ENCODE results near the gene TLR8. TPM values are rescaled to one million over a fixed set of nuclear protein-coding genes. Genes with fewer than 3 reads are reported as not detected.

TLR8 gene
- total and polyA plus RNA-seq, 2 donors from 2014 or later, result 3.1 TPM; not detected in 1

DNA sequence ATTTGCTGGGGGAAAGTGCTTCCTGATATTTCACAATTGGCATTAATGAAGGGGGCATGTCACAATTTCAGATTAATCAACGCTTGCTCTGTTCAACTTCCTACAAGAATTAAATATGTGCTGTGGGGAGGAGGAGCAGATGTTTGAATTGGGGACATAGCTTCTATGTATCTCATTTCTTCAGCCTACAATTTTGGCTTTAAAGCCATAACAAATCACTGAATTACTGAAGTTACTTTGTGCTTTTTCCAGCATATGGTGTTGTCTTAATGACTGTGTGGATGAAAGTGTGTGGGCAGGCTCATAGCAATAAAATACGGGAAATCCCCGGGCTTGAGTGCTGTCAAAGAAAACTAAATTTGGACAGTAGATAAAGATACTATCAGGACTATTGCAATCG lies 38.7 kb upstream of the TLR8 start:
- no peak overlapping the region for H3K9ac ChIP-seq (ENCODE audit: low read length in 3 of 3)
- no peaks in the 10 kb centered on the region for H3K4me1 ChIP-seq (ENCODE audit: control insufficient read depth in 2 of 3, insufficient read depth in 2 of 3, low read depth in 1 of 3, low read length in 3 of 3)
- intact Hi-C loops (cut with DNase I), result no loop called here
- no peak overlapping the region for H3K4me3 ChIP-seq (ENCODE audit: low read length in 3 of 3)
- no peaks in the 10 kb centered on the region for H3K9me3 ChIP-seq (ENCODE audit: control insufficient read depth in 2 of 3, insufficient read depth in 1 of 3, low read length in 3 of 3)
- FAIRE-seq (no peak), DNase-seq (no peak)
- H3K27ac ChIP-seq (ENCODE audit: low read depth in 2 of 2, low read length in 2 of 2), result no peak overlapping the region
- H3K36me3 ChIP-seq (ENCODE audit: control insufficient read depth in 2 of 3, insufficient read depth in 3 of 3, low read length in 3 of 3), result no peaks in the 10 kb centered on the region
- TF ChIP-seq, protein P1, sequence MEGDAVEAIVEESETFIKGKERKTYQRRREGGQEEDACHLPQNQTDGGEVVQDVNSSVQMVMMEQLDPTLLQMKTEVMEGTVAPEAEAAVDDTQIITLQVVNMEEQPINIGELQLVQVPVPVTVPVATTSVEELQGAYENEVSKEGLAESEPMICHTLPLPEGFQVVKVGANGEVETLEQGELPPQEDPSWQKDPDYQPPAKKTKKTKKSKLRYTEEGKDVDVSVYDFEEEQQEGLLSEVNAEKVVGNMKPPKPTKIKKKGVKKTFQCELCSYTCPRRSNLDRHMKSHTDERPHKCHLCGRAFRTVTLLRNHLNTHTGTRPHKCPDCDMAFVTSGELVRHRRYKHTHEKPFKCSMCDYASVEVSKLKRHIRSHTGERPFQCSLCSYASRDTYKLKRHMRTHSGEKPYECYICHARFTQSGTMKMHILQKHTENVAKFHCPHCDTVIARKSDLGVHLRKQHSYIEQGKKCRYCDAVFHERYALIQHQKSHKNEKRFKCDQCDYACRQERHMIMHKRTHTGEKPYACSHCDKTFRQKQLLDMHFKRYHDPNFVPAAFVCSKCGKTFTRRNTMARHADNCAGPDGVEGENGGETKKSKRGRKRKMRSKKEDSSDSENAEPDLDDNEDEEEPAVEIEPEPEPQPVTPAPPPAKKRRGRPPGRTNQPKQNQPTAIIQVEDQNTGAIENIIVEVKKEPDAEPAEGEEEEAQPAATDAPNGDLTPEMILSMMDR (IDR thresholded peaks at IDR 0.05; ENCODE audit: borderline replicate concordance, extremely low read depth, insufficient read depth), result no peak
- H3K27me3 ChIP-seq (ENCODE audit: control insufficient read depth, insufficient read depth, low read length), result no peaks in the 10 kb centered on the region

DNA sequence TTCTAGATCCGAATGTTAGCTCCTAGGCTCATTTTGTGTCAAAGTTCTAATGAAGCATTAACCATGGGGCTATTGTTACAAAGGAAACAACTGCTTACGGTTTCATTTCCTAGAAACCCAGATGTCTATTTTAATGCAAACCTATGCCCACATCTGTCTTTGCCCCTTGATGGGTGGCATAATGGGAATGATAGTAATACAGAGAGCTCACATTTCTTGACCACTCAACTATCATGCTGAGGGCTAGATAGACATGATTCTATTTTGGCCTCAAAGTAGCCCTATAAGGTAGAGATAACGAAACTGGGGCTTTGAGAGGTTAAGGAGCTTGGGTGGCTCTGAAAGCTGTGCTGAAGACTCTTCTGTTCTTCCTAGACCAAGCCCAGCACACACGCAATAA lies 37.7 kb upstream of the TLR8 start:
- Histone ChIP-seq H3K9ac (ENCODE audit: low read length in 3 of 3) (no peak overlapping the region), H3K36me3 (ENCODE audit: control insufficient read depth in 2 of 3, insufficient read depth in 3 of 3, low read length in 3 of 3) (no peaks in the 10 kb centered on the region), H3K9me3 (ENCODE audit: control insufficient read depth in 2 of 3, insufficient read depth in 1 of 3, low read length in 3 of 3) (no peaks in the 10 kb centered on the region), H3K27ac (ENCODE audit: low read depth in 2 of 2, low read length in 2 of 2) (no peak overlapping the region), H3K27me3 (ENCODE audit: control insufficient read depth, insufficient read depth, low read length) (no peaks in the 10 kb centered on the region), H3K4me1 (ENCODE audit: control insufficient read depth in 2 of 3, insufficient read depth in 2 of 3, low read depth in 1 of 3, low read length in 3 of 3) (no peaks in the 10 kb centered on the region), H3K4me3 (ENCODE audit: low read length in 3 of 3) (no peak overlapping the region)
- no peak for DNase-seq
- intact Hi-C loops (cut with DNase I), result no loop called here
- TF ChIP-seq, protein P1 (IDR thresholded peaks at IDR 0.05; ENCODE audit: borderline replicate concordance, extremely low read depth, insufficient read depth), result no peak
- no peak for FAIRE-seq

DNA sequence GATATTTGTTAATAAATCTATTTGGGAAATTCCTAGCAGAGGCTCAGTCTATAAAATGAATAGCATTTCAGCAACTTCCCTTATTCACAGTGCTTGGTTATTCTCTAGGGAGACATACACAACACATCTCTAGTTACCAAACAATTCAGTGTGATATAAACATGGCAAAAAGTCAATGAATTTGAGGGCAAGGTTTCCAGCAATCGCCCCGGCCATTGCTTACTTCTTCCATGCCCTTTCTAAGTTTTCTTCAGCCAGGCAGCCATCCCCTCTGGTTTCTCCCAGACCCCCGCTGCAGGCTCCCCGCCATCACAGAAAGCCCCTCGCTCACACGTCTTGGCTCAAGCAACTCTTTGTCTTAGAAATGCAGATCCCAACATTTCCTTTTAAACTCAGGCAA lies 35.2 kb upstream of the TLR8 start:
- DNase-seq (no peak), FAIRE-seq (no peak)
- intact Hi-C loops (cut with DNase I), result no loop called here
- no peaks in the 10 kb centered on the region for H3K36me3 ChIP-seq (ENCODE audit: control insufficient read depth in 2 of 3, insufficient read depth in 3 of 3, low read length in 3 of 3)
- no peaks in the 10 kb centered on the region for H3K4me1 ChIP-seq (ENCODE audit: control insufficient read depth in 2 of 3, insufficient read depth in 2 of 3, low read depth in 1 of 3, low read length in 3 of 3)
- no peak overlapping the region for H3K27ac ChIP-seq (ENCODE audit: low read depth in 2 of 2, low read length in 2 of 2)
- TF ChIP-seq, protein P1 (IDR thresholded peaks at IDR 0.05; ENCODE audit: borderline replicate concordance, extremely low read depth, insufficient read depth), result no peak
- H3K9me3 ChIP-seq (ENCODE audit: control insufficient read depth in 2 of 3, insufficient read depth in 1 of 3, low read length in 3 of 3), result no peaks in the 10 kb centered on the region
- no peak overlapping the region for H3K9ac ChIP-seq (ENCODE audit: low read length in 3 of 3)
- no peak overlapping the region for H3K4me3 ChIP-seq (ENCODE audit: low read length in 3 of 3)
- no peaks in the 10 kb centered on the region for H3K27me3 ChIP-seq (ENCODE audit: control insufficient read depth, insufficient read depth, low read length)

DNA sequence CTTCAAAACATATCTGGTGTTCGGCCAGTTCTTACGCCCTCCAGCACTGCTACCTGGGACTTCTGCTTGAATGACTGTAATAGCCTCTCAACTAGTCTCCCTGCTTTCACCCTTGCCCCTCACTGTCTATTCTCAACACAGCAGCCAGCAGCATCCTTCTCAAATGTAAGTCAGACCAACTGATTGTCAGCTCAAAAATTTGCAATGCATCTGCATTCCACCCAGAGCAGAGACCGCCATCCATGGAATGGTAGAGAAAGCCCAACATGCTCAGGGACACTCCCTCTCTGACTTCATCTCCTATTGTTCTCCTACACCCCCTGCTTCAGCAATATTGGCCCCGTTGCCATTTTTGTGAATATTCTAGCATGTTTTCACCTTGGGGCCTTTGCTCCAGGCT lies 33.7 kb upstream of the TLR8 start:
- Histone ChIP-seq H3K4me1 (ENCODE audit: control insufficient read depth in 2 of 3, insufficient read depth in 2 of 3, low read depth in 1 of 3, low read length in 3 of 3) (no peaks in the 10 kb centered on the region), H3K4me3 (ENCODE audit: low read length in 3 of 3) (no peak overlapping the region), H3K36me3 (ENCODE audit: control insufficient read depth in 2 of 3, insufficient read depth in 3 of 3, low read length in 3 of 3) (no peaks in the 10 kb centered on the region), H3K9me3 (ENCODE audit: control insufficient read depth in 2 of 3, insufficient read depth in 1 of 3, low read length in 3 of 3) (no peaks in the 10 kb centered on the region), H3K27me3 (ENCODE audit: control insufficient read depth, insufficient read depth, low read length) (no peaks in the 10 kb centered on the region), H3K27ac (ENCODE audit: low read depth in 2 of 2, low read length in 2 of 2) (no peak overlapping the region), H3K9ac (ENCODE audit: low read length in 3 of 3) (no peak overlapping the region)
- FAIRE-seq, result no peak
- TF ChIP-seq, protein P1 (IDR thresholded peaks at IDR 0.05; ENCODE audit: borderline replicate concordance, extremely low read depth, insufficient read depth), result no peak
- no peak for DNase-seq
- intact Hi-C loops (cut with DNase I), result no loop called here
